HG03139 (cell line): Measurements from ENCODE around the gene IL17RD.

Experiments
- ATAC-seq: cut with Tn5 transposase; IDR thresholded peaks from one replicate; pipeline ENCODE4 v1.9.1; 2021; ENCODE audit not compliant: unreplicated experiment

Gene IL17RD

DNA sequence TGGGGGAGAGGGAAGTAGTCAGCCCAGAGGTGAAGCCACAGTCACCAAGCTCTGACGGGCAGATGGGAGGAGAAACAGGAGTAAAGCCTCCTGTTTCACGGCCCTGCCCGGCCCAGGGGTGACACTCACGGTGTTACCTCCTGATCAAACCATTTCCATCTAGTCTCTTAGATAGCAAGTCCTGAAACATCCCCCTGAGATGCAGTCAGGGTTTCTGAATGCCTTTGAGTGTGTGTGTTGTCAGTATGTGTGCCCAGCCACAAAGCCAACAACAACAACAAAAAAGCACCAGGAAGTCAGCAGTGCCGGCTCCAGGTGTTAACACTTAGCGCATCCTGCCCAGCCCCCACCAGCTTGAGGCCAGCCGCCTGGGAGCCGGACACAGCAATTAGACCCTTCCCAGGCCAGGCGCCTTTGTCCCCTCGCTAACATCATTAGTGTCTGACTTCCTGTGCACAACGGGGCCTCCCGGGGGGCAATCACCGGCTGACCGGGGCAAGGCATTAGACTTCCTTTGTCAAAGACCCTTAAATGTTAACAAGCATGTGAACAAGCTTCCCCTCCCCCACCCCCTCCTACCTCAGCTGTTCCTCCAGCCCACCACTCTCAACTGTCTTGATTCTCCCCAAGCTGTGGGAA is 34.5 kb downstream of the IL17RD start:
- ATAC-seq: no peak

DNA sequence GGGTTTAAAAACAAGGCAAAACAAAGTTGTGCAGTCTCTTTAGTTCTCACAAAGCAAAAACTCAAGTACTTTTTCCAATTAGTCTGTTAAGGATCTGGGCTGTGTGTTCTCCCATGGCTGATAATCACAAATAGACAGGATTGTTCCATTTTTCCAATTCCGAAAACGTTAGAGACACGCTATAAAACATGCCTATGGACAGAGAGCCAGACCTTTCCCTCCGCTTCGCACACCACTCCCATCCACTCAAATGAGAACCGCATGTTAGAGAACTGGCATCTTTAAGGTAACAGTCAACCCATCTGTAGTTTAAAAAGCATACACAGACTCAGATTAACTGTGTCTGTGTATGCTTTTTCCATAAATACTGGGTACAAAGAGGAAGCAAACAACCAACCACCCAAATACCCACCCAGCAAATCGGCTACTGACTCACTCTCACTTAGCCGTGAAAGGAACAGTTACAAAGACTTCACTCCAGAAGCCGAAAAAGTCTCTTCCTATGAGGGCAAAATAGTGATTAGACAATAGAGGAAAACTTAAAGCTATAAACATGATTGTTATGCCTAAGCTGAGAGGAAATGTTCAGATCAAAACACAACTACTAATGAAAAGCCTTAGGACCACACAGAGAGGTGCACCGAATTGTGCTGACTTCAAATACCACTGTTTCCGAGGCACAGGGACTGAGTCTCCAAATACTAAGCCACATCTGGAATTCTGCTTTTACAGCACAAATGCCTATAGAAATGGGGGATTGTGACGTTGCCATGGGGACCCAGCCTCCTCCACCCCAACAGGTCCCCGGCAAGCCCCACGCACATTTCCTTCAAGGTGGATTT is 36.1 kb downstream of the IL17RD start:
- ATAC-seq: no peak

DNA sequence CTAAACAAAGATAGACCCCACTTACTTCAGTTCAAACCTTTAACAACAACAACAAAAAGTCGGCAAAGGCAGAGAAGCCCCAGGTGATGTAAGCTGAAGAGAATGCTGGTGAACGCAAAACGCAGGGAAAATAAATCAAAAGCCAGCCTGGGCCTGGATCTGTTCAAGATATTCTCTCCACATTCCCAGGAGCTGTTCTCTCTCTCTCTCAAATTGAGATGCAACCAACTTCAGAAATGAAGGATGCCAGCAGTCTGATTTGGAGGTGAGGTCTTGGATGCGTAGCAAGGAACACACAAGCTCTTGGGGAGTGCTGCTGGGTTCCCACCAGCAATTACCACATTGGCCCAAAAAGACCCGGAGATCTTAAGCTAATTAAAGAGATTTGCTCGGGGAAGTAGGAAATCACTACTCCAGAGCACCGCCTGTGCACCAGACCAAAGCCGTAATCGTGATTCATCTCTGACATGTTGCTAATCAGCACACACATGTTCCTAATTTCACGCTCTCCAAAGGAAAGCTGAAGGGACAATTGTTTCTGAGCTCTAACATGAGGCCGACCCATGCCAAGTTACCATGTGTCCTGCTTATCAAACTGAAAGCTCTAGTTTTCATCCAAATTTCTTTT is 37.1 kb downstream of the IL17RD start:
- no peak for ATAC-seq

DNA sequence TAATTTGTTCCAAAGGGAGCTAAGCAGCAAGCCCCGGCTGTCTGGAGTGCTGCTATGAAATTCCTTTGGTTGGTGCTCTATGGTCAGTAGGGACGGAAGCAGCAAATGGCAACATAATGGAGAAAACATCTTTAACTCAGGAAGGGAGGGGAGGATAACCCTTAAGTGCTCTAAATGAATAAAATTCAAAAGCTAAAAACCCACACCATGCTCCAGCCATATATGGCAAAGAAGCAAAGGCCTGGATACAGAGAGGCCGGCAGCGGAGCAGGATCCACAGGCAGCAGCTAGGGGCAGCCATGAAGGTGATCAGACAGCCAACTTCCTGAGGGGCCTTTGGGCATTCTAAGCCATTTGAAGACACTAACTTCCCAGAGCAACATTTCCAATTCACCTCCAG is 38.9 kb downstream of the IL17RD start:
- ATAC-seq: no peak

DNA sequence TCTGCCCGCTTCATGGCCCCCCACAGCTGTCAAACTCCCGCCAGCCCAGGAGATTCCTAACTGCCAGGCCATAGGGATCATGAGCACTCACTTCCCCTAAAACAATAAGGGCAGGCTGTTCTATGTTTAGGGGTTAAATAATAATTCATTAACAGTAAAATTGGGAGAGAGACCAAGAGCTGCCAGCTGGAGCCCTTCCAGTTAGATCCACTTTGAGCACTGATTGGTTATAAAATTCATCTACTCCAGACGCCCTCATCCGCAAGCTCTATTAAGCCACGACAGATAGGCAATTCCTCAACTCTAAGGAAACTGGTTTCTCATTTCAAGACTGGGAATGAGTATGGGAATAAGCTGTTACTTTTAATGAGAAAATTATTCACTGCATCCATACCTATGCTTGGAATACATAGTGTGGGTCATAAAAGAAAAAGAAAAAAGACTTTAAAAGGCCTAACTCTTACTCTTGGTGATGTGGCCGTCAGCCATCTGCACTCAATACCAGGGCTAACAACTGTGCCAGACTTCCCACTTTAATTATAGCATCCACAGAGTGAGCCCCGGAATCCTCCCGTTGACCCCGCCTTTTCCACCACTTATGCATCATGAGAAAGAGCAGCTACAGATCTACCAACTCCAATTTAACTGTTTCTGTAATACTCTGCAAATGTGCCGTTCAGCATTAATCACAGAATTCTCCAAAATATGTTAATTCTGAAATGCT is 44.5 kb downstream of the IL17RD start:
- no peak for ATAC-seq

DNA sequence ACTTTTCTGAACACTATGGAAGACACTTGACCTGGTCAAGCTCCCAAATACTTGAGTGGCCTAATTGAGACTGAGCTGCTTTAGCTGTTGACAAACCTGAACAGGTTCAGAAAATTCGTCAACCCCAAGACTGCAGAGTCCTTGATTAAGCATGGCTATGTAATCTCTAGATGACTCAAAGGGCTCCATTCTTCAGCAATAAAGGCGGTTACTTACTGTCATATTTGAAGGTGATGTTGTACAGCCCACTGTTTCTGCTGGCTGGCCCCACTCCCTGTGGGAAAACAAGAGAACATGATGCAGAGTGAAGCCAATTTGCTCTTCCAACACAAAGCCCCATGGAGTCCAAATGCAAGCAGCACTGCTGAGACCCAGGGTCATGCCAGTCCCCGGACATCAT is 45.1 kb downstream of the IL17RD start:
- ATAC-seq: no peak

DNA sequence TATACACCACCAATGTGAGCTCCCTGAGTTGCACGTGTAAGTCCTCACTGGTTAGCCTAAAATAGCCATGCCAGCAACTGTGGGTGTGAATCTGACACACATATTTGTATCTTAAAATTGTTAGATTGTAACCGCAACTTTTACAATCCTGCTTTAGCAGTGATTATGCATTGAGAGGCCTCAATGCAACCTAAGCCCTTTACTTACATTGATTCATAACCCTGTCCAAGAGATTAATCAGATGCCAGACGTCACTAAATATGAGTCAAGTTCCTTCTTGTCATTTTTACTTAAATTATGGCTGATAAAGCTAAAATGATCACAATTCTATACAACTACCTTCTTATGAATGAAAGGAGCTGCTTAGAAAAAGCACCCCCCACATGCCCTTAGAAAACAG is 46.9 kb downstream of the IL17RD start:
- no peak for ATAC-seq

DNA sequence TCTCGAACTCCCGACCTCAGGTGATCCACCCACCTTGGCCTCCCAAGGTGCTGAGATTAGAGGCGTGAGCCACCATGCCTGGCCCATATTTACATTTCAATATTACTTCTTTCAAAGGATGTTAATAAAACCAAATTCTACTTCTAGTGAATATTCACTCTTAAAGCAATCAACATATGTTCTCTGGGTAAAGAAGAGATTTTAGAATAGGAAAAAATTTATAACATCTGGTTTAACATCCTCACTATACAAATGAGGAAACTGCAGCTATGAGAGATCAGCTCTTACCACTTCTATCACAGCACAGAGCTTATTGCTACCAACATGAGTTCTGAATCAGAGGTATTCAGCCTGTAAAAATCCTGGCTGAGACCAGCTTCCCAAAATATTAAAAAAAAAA is 48.7 kb downstream of the IL17RD start:
- ATAC-seq: no peak

DNA sequence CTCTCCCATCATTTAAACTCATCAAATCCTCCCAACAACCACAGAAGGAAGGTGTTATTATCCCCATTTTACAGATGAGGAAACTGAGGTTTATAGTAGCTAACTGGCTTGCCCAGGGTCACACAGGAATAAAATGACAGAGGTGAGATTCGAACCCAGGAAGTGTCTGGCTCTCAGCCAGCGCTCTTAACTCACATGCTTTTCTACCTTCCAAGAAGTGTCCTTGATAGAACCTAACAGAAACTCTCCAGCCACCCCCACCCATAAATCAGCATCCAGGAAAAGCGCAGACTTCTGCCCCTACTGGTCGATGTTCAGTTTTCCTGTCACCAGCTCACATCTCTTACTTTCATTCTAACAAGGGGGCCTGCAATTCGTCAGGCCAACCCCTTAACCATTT is 52.9 kb downstream of the IL17RD start:
- ATAC-seq: no peak

DNA sequence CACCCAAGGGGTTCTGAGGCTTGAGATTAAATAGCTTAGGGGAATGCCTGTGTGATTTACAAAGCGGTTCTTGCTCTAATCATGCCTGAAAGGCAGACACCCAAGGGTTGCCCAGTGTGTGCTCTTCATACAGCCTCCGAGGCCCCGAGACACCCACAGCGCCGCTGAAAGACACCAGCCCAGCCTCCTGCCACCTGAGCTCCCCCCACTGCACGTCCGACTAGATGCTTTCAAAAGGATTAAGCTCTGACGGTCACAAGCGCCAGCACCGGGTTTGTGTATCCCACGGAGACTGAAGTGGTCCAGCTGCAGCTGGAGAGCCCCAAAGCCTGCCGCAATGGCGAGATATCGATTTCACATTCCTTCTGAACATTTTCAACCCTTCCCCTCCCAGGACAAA is 54.4 kb downstream of the IL17RD start:
- no peak for ATAC-seq

DNA sequence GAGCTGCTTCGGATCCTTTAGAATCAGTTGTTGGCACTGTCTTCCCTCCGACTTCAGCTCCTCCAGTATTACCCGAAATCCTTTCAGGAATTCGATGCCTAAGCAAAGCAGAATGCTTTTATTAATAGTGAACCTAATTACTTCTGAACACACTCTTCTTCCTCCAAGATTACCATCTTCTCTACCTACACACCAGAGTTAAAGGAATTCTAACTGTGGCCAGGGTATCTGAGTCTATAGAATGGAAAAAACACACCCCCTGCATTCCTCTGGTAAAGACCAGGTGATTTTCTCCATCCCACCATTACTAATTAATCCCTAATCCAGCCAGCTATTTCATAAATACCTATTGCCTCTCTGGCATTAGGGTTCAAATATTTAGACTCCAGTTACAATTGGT is 54.9 kb downstream of the IL17RD start:
- ATAC-seq: no peak

DNA sequence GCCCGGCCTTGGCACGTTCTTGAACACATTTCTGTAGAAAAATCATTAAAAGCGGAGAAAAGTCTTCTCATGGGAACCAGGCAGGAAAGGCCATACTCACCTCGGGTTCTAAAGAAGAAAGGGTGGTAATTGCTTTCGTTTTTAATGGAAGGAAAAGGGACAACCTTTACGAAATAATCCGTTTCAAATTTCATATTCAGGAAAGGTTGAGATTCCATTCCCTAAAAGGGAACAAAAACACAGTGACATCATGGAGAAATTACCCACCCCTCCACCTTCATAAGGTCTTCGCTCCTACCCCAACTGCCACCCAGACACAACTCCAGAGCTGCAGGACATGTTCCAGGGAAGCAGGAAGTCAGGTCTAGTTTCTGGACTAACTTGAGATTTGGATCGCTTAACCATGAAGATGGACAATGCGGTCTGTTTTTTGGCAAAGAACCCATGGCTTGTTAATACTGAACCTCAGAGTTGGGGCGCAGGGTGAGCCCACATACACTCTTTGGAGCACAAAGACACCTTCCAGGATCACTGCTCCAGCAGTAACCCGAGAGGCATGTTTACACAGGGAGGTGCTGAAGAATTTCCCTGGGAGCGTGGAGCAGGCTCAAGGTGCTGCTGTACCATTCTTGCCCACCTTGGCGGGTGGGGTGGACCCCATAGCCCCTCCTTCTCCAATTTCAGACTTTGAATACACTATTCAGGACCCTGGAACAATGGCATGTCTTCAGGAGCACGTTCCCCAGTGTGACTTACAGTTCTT is 55.5 kb downstream of the IL17RD start:
- no peak for ATAC-seq

DNA sequence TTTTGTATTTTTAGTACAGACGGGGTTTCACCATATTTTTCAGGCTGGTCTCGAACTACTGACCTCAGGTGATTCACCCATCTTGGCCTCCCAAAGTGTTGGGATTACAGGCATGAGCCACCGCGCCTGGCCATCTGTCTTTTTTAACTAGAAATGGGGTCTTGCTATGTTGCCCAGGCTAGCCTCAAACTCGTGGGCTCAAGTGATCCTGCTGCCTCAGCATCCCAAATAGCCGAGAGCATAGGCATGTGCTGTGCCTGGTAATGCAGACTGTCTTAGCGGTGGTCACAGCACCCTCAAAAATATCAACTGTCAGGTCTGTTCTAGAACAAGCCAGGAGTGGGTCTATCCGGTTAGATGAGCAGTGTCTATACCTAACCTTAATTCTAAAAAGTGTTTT is 56.5 kb downstream of the IL17RD start:
- no peak for ATAC-seq

DNA sequence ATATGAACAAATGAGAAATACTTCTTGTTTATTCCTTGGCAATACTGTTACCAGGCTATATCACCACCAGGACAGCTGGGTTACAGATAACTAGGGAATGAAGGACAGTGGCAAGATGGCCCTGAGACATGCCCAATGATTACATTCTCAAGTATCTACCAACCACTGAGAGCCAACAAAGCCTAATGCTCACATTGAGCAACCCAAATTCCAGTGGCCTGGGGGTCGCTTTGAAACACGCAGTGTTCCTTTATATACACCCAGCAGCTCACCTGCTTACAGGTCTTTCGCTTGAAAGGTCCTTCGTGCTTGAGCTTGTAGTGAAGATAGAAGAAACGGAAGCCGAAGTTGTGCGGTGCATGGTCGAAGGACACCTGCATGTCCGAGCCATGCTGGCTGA is 59.6 kb downstream of the IL17RD start:
- ATAC-seq: no peak

DNA sequence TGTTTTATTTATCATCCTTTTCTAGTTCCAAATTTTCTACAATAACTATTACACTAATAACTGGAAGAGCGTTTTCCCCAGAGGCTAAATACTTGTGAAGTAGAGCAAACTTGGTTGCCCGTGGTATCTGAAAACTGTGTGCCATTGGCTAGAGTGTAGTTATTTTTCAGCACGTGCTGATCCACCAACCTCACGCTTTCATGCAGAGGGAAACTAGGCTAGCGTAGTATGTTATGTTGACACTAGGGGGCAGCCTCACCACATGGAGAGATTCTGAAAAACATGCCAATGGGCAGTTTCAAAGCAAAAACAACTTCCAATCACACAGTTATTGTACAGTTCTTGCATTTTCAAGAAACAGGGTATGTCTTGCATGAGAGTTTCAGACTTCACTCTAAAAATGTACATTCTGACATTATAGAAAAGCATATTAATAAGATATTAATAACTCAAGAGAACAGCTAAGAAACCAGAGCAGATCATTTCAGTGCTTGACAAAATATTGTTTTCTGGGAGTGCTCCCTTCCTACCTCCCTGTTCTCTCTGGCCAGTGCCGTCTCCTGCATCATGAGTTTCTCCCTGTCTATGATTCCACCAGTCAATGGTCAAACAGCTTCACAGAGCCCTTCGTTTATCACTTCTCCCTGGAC is 65.0 kb downstream of the IL17RD start:
- no peak for ATAC-seq

DNA sequence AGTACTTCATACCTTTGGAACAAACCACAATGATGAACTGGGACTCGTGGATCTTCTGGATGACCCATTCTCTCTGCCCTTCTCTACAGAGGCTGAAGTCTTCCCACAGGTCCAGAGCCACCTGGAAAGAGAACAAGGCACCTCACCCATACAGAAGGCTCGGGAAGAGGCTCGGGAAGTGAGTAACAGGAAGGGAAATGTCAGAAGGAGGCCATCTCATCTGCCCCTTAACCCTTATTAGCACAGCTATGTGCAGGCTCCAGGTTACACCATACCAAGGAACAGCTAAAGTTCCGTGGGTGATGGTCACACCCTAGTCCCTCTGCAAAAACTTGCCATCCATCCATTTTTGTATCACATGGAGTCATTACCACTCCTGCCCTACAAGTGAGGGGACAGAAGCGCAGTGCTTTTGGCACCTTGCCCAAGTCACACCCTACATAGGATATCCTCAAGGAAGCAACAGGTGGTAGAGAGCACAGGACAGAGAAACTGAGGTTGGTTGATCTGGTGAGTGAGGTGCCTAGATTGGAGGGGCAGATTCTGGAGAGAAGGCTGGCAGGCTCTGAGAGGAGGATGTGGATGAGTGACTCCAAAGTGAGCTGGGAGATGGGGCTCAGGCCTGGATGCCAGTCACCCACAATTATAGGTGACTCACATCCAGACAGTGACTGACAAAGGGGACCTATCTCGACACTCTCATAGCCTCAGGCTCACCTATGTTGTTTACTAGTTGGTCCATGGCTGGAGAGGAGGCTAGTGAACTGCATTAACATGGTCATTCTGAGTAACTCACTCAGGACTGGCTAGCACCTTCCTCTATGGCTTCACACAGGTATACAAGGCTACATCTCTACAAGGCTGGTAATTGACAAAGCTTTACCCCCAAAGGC is 66.5 kb downstream of the IL17RD start:
- ATAC-seq: no peak

DNA sequence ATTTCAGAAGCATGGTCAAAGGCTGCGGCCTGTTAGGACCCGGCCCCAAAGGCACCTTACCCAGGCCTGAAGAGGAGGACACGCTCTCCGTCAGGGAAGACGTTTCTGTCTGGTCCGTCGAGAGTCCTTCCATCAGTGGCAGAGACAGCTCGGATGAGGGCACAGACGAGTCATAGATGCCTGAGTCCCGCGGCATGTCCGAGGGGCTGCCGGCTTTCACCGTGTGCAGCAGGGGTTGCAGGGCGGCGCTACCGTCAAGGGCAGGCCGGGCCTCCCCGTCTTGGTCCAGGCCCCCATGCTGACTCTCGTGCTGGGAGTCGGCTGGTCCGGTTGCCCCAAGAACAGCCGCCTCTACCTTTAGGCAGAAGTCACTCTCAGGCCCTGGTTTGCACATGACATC is 67.6 kb downstream of the IL17RD start:
- no peak for ATAC-seq

DNA sequence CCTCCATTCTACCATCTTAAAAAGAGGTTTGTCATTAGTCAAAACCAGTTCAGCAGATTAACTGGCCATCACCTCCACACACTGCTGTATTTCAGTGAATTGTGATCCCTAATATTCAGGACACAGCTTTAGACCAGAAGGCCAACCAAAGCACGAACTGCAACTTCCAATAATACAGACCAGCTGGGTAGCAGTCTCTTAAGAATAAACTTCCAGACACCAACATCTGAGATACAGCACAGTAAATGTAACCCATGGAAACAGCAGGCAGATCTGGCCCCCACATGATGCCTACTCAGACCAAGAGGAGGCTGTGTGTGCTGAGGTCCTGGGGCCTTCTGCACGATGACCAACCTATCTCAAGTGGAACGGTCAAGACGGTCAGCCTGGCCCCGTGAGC is 69.8 kb downstream of the IL17RD start:
- no peak for ATAC-seq

DNA sequence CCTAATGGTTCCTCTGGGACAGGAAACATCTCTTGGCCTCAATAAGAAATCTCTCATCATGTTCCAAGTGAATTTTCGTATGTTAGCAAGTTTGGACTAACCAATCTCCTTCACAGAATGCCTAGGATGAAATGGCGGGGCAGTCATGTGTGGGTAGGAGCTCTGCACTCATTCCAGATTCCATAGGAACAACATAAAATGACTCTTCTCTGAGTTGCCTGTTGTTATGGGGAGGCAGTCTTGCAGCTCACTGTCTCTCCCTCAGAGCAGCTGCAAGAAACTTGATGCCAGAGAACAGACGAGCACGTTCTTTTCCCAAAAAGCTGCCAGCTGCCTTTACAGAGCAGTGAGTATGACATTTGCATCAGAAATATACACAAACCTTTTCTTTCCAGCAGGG is 70.6 kb downstream of the IL17RD start:
- ATAC-seq: no peak
